HG03196 (cell line): Measurements from ENCODE around the gene GCFC2.
"Not testable (repeated sequence)": the region's sequence is repeated elsewhere in the genome, so short reads cannot be mapped to it uniquely, and the experiment has no call there.

Experiments used
- ATAC-seq: cut with Tn5 transposase; IDR thresholded peaks from one replicate; pipeline ENCODE4 v1.9.1; 2021; ENCODE audit not compliant: unreplicated experiment

GCFC2 gene

DNA sequence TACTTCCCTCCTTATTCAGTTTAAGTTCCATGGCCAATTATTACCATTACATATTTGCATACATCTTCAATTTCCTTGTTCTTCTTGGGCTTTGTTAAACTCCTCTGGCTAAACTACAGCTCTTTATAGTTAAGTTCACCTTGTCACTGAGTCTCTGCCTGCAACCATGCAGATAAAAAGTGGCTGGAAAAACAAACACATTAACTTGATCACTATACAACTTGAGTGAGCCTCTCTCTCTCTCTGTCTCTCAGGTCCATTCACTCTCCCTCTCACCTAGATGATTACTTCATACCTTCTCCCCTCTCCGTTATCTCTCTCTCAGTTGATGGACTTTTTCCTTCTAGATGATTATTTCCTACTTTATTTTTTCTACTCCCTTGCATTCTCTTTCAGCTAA, 30.3 kb downstream of the GCFC2 start:
- no peak for ATAC-seq

DNA sequence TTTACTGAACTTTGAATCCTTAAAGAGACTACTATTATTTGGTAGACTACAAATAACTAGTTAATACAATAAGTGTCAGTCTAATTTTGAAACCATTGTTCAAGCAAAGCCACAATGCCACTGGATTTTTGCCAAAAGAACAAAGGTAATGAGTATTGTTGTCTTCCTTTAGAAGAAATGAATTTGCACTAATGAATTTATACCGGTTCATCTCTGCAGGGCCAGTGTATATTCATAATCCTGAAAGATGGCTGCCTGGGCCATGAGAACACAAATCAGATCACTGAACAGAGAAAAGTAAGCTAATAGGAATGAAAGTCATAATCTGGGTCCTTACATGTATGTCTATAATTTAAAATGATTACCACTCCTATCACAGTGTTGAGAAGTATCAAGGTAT, 31.2 kb downstream of the GCFC2 start:
- ATAC-seq = no peak

DNA sequence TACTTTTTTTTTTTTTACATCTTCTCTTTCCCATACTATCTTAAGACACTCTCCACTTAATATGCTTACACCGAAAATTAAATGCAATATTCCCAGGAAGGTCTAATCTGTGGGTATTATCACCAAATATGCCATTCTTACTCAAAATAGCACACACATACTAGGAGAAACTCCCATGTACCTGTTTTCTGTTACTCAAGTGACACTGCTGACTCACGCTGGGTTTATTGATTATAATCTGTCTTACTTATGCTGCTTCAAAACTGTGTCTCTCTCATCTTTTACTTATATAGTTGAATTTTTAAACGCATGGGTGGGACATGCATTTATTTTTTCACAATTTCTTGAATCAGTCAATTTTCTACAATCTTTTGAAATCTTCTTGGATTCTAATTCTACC, 34.3 kb downstream of the GCFC2 start:
- ATAC-seq = no peak

DNA sequence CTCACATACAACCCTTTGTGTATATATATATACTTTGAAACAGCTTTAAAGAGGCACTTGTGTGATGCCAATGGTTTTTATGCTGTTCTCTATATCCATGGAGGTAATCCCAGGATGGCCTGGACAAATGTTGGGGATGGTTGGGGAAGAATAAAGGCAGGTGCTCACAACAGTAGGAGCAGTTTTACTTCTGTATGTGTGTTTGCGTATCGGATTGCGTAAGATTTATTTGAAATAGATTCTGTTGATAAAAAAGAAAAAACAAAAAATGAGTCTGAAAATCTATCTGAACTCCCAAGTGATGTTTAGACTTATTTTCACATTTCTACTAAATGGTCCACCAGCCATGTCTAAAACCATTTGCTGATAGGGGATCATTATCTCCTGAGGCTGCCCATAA, 34.8 kb downstream of the GCFC2 start:
- ATAC-seq = no peak

DNA sequence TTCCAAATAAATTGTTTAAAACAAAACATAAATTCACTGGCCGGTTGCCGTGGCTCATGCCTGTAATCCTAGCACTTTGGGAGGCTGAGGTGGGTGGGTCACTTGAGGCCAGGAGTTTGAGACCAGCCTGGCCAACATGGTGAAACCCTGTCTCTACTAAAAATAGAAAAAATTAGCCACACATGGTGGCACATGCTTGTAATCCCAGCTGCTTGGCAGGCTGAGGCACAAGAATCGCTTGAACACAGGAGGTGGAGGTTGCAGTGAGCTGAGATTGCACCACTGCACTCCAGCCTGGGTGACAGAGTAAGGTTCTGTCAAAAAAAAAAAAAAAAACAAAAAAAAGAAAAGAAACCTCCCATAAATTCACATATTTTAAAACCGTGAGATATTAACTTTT, 35.3 kb downstream of the GCFC2 start:
- not testable (repeated sequence) for ATAC-seq

DNA sequence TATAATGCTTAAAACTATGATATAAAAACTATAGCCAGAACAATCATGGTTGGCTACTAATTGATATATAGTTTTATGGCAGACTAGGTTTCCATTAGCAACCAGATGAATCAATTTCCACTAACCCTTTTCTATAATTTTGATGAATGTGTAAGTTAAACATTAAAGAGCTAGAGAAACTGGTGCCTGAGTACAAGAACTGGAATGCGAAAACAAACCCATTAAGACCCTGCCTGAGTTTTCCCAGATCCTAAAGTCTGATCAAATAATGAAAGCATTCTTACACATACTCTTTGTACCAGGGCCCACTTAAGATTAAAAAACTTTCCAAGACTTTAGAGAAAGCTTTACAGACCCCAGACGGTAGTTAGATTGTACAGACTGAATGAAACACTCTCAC, 42.8 kb downstream of the GCFC2 start:
- no peak for ATAC-seq

DNA sequence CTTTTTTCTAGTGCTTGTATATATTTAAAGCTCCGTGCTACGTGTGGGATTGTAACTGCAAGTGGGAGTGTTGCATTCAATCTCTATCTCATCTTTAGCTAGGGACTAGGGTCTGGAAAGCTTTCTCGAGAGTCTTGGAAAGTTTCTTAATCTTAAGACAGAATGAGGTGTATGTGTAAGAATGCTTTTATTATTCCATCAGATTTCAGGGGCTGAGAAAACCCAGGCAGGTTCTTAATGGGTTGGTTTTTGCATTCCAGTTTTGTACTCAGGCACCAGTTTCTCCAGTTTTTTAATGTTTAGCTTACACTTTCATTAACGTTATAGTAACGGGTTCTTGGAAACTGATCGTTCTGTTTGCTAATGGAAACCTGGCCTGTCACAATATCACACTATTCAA, 43.8 kb downstream of the GCFC2 start:
- no peak for ATAC-seq

DNA sequence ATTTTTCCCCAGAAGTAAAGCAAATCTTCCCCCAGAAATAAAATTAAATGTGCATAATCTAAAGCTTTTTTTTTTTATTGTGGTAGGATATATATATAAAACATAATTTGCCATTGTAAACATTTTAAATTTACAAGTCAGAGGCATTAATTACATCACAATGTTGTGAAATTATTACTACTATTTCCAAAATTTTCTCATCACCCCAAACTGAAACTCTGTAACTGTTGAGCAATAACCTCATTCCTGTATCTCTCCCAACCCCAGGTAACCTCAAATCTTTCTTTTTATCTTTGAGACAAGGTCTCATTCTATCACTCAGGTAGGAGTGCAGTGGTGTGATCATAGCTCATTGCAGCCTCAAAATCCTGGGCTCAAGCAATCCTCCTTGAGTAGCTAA, 52.9 kb downstream of the GCFC2 start:
- no peak for ATAC-seq

DNA sequence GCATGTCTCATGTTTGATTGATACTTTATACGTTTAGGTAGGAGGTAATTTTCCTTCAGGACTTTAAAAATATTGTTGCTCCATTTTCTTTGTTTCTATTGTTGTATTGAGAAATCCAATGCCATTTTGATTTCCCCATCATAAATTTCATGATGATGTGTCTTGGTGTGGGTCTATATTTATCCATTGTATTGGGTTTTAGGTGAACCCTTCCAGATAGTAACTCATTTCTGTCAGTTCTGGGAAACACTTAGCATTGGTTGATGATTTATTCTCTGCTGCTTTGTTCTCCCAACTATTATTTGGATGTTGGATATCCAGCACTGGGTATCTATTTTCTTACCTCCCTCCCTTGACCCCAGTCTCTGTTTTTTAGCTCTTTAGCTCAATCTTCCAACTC, 54.2 kb downstream of the GCFC2 start:
- ATAC-seq = no peak

DNA sequence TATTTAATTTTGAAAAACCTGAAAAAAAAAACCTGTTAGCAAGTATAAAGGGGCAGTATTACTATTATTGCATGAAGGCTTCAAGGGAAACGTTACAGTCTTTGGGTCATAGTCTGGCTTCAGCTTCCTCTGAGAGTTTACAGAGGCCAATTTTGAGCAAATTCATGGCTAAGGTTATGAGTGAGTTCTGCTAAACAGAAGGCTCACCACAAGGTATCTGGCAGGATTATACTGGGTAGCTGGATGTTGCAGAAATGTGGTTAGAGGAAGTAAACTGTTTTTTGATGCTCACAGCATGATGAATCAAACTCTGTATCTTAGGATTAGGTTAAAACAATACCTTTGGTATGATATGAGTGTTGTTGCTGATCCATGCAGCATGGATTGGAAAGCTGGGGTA, 54.9 kb downstream of the GCFC2 start:
- no peak for ATAC-seq

DNA sequence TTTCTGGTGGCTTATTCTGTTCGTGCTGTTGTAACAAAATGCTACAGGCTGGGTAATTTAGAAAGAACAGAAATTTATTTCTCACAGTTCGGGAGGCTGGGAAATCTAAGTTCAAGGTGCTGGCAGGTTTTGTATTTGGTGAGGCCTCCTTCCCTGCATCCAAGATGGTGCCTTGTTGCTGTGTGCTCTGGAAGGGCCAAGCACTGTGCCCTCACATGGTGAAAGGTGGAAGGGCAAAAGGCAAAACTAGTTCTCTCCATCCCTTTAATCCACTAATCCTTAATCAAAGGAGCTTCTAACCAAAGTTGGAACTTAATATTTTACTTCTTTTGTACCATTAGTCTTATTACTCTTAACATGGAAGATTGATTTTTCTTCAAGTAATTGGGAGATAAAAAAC, 56.7 kb downstream of the GCFC2 start:
- no peak for ATAC-seq

DNA sequence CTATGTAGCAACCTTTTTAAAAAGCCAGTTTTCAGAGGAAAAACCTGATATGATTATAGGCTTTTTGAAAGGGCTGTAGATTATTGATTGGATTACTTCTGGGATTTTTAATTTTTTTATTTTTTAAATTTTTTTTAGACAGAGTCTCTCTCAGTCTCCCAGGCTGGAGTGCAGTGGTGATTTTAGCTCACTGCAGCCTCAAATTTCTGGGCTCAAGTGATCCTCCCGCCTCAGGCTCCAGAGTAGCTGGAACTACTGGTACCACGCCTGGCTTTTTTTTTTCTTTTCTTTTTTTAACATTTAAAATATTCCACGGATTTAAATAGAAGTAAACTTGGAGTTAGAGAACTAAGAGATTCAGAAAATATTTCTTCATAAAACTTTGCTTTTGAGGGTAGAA, 62.9 kb downstream of the GCFC2 start:
- ATAC-seq = no peak

DNA sequence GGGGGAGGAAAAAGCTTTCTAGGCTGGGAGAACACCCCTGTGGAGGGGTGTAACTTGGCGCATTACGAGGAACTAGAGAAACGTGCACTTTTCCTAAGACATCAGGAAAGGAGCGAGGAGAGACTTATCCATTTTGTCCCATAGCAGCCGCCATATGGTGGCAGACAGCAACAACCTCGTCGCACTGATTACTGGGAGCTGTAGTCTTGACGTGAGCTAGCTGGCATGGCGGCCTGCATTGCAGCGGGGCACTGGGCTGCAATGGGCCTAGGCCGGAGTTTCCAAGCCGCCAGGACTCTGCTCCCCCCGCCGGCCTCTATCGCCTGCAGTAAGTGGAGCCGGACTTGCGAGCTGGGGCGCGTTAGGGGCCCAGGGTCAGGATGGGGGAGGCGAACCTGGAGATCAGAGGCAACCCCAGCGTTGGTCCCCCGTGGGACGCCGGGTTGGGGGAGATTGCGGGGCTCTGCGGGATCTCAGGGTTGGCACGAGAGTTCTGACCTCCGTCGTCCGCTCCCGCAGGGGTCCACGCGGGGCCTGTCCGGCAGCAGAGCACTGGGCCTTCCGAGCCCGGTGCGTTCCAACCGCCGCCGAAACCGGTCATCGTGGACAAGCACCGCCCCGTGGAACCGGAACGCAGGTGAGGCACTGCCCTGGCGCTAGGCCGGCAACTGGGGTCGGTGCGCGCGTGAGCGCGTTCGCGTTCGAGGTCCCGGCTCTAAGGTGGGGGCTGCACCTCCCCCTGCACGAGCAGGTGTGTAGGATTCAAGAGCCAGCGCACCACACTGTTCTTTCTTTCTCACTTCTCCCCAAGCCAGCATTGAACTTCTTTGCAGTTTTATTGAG, 63.9 kb downstream of the GCFC2 start, which contains the start of gene MRPL19:
TSS of gene MRPL19 (plus strand) at position 201 of the 843 bp plus-strand sequence. CDS start at position 226, 25 bp downstream.
- ATAC-seq = peak; percentile 96

DNA sequence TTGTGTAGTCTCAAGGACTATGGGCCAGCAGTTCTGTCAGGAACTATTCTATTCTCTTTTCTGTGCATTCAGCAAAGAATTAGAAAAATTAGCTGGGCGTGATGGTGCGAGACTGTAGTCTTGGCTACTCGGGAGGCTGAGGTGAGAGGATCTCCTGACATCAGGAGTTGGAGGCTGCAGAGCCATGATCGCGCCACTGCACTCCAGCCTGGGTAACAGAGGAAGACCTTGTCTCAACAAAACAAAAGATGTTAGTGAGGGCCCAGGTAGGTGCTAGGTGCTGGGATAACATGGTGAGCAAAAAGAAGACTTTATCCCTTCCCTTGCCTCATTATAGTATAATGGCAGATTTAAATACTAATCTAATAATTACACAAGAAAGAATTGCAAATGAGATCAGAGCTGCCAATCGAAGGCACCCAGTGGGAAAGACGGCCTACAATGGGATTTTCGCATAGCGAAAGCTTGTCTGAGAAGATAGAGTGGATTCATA, 64.6 kb downstream of the GCFC2 start:
- no peak for ATAC-seq

DNA sequence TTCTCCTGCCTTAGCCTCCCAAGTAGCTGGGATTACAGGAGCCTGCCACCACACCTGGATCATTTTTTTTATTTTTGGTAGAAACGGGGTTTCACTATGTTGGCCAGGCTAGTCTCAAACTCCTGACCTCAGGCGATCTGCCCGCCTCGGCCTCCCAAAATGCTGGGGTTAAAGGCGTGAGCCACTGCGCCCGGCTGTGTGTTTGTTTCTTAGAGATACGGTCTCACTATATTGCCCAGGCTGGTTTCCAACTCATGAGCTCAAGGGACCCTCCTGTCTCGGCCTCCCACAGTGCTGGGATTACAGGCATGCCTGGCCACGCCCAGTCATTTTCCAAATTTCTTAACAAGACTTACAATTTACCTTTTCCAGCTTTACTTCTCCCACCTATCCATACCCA, 65.1 kb downstream of the GCFC2 start:
- no peak for ATAC-seq

DNA sequence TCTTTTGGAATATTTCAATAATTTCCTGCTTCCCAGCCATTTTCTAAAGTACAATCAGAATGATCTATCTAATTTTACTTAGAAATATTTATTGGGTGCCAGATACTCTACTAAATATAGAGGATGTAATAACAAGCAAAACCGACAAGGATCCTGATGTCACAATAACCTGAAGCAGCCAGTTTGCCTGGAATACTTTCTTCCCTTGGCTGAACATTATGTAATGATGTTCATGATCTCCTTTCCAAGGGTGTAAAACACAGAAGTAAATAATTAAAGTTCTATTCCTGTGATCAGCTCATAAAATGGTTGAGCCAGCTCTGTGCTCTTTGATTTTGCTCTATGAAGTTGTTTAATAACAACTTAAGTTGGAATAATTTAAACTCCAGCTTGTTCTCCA, 66.7 kb downstream of the GCFC2 start:
- ATAC-seq = no peak

DNA sequence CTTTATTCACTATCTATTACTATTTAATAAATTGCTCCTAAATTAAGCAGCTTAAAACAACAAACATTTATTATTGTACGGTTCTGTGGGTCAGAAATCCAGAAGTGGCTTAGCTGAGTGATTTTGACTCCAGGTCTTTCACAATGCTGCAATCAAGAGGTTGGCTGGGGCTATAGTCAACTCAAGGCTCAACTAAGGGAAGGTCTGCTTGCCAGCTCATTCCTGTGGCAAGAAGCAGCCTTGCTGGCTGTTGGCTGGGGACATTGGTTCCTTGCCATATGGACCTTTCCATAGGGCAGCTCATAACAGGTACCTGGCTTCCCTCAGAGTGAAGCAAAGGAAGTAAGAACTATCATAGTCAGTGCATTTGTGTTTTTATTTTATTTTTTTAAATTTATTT, 69.1 kb downstream of the GCFC2 start:
- ATAC-seq = no peak

DNA sequence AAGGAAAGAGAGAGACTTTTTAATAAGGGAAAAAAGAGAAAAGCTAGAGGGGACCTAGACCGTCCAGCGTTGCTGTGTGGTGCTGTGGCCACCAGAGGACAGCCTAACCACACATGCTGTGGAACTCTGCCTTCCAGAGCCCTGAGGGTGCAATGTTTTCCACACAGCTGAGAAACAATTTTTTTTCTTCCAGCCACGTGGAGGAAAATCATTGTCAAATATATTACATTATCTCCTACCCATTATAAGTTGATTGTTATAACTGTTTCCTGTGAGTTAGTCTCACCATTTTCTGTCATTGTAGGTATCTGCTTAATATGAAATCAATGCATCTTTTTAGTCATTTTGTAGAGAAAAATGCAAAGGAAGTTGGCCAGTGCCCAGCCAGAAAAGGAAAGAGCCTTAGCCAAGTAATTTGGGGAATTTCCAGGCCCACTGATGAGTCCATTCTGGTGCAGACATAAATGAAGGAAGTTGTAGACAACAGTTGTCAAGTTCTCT, 70.0 kb downstream of the GCFC2 start:
- ATAC-seq = peak; percentile 94

DNA sequence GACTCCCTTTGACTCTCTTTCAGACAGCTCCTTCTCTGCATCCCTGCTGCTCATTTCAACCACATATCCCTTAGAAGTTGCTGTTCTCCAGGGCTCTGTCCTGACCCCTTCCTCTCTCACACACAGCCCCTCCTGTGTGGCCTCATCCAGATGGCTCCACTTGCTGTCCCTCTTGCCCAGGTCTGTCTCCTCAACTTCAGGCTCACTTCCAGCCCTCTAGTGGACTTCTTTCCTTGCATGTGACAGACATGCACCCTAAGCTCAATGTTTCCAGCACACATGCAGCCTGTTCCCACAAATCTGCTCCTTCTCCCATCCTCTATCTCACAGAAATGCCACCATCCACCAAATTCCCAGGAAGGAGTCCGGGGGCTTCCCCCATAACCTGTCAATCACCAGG, 73.1 kb downstream of the GCFC2 start:
- ATAC-seq = no peak

DNA sequence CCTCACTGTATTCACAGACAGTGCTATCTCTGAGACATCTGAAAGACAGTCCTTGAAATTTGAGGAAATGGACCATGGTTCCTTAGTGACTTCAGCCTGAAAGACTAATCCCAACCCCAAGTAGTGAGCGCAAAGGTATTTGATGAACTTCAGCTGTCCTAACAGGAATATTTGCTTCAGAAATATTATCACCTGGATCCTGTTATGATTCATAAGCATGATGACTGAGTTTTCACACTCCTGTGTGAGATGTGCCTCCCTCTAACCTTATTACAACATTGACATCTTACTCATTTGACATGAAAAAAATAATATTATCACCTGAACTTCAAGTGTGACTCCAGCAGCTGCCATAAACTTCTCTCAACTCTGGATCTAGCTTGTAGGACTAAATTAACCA, 75.8 kb downstream of the GCFC2 start:
- no peak for ATAC-seq

DNA sequence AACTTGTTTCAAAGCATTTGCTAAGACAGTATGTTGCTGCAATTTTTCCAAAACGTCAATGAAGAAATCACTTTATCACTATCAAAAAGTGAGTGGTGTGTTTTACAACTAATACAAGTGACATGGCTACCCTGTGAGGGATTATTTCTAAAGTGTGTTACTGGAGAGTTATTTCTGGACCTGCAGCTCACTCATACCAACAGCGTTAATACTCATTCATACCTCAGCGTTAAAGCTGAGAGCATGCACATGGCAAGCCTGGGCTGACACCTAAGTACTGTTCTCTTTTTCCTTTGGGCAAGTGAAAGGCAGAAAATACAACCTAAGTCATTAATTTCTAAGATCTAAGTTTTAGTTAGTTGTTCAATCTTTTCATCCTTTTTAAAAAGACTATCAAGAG, 77.1 kb downstream of the GCFC2 start:
- no peak for ATAC-seq

DNA sequence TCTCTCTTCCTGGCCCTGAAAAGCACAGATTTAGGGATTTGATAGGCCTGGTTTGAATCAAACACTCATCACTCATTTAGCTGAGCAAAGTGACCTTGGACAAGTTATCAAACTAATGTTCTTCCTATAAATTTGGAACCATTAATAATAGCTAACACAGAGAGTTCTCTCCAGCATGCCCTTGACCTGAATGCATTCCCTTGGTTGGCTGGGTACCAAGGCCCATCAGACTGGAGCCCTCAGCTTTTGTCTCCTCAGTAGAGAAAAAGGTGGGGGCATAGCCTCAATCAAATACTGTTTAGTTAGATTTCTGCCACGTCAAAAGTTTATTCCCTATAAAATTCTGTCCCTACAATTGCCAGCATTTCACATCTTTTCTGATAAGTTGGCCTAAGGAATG, 77.9 kb downstream of the GCFC2 start:
- no peak for ATAC-seq
